ENCODE results near the gene CBX4.

The CBX4 gene

DNA sequence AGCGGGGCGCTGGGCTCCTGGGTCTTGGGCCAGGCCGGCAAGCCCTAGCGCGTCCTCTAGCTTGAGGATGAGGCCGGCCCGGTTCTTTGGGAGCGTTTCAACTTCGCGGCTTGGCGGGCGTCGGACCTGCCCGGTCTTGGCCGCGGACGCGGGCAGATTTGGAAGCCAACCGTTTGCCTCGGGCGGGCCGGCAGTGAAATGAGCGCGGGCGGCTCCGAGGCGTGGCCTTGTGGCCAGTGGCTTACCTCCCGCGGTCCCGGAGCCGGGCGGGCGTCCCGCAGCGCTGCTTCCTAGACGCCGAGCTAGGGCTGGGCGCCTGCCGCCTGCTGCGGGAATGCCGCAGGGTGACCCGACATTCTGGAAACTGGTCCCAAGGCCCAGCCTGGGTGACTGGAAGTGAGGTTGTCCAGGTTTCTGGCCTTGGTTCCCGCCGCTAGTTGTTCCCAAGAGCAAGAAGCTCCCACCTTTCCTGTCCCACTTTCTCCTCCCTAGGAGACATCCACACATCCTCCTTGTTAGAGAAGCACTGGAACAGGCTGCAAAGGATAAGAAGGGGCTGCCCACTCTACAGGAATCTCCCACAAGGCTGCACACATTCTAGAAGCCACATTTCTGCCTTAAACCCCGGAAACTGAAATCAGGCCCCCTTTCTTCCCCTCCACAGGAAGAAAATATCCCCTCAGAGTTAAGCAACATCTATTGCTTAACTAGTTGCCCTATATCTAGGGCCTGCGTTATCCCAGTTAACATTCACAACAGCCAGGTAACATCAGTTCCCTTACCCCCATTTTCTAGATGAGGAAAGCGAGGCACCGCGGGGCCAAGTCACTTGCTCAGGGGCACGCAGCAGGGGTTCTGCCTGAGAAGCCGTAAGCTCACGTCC lies 37.8 kb downstream of the CBX4 start:
- no peak overlapping the region for H3K9ac ChIP-seq (ENCODE audit: low read length)
- no peak overlapping the region for H4K8ac ChIP-seq (ENCODE audit: low read depth, low read length)
- H3K4ac ChIP-seq (ENCODE audit: low read depth, low read length), result no peak overlapping the region
- peak overlapping the region; percentile 16 for H3K18ac ChIP-seq (ENCODE audit: low read length)
- no peak overlapping the region for H2AK5ac ChIP-seq (ENCODE audit: low read length)
- H3K79me2 ChIP-seq (ENCODE audit: control insufficient read depth, insufficient read depth, low read length), result no peaks in the 10 kb centered on the region
- WGBS (ENCODE audit: extremely low coverage, insufficient coverage, low lambda C conversion rate), result no CpG with 5 or more reads among the region's 52 CpGs
- no peak overlapping the region for H2BK5ac ChIP-seq (ENCODE audit: low read length)
- H3K23ac ChIP-seq (ENCODE audit: low read length), result peak overlapping the region; percentile 45
- DNase-seq, result no peak
- no peak overlapping the region for H2BK120ac ChIP-seq (ENCODE audit: low read depth, low read length)
- H3K27me3 ChIP-seq (ENCODE audit: insufficient read depth, low read length, poor library complexity), result peaks cover 86% of the 10 kb centered on the region
- no peak overlapping the region for H2BK15ac ChIP-seq (replicated peaks; ENCODE audit: low read depth)
- no peak overlapping the region for H3K4me3 ChIP-seq (ENCODE audit: low read length)
- H3K36me3 ChIP-seq (ENCODE audit: control insufficient read depth, insufficient read depth, low read length), result no peaks in the 10 kb centered on the region
- H3K4me1 ChIP-seq (ENCODE audit: control insufficient read depth, low read depth, low read length), result peaks cover 2% of the 10 kb centered on the region
- H3K4me2 ChIP-seq (ENCODE audit: low read length), result peak overlapping the region; percentile 46
- no peak overlapping the region for H4K5ac ChIP-seq (ENCODE audit: low read length)
- no peak overlapping the region for H3K27ac ChIP-seq (ENCODE audit: low read depth, low read length)
- peak overlapping the region; percentile 49 for H3K56ac ChIP-seq (ENCODE audit: low read length)
- no peaks in the 10 kb centered on the region for H3K79me1 ChIP-seq (ENCODE audit: low read length)

GRCh38 chr17:79800325-79801155 lies 38.7 kb downstream of the CBX4 start:
- peak overlapping the region; percentile 49 for H3K56ac ChIP-seq (ENCODE audit: low read length)
- H3K4ac ChIP-seq (ENCODE audit: low read depth, low read length), result no peak overlapping the region
- H3K4me3 ChIP-seq (ENCODE audit: low read length), result no peak overlapping the region
- H2BK15ac ChIP-seq (replicated peaks; ENCODE audit: low read depth), result no peak overlapping the region
- WGBS (ENCODE audit: extremely low coverage, insufficient coverage, low lambda C conversion rate), result no CpG with 5 or more reads among the region's 44 CpGs
- H2AK5ac ChIP-seq (ENCODE audit: low read length), result no peak overlapping the region
- no peak overlapping the region for H3K9ac ChIP-seq (ENCODE audit: low read length)
- H4K8ac ChIP-seq (ENCODE audit: low read depth, low read length), result no peak overlapping the region
- no peak overlapping the region for H3K27ac ChIP-seq (ENCODE audit: low read depth, low read length)
- no peak overlapping the region for H4K5ac ChIP-seq (ENCODE audit: low read length)
- DNase-seq, result peak; percentile 79
- H3K79me1 ChIP-seq (ENCODE audit: low read length), result no peaks in the 10 kb centered on the region
- H2BK120ac ChIP-seq (ENCODE audit: low read depth, low read length), result no peak overlapping the region
- peak overlapping the region; percentile 45 for H3K23ac ChIP-seq (ENCODE audit: low read length)
- no peak overlapping the region for H2BK5ac ChIP-seq (ENCODE audit: low read length)
- peak overlapping the region; percentile 16 for H3K18ac ChIP-seq (ENCODE audit: low read length)
- H3K79me2 ChIP-seq (ENCODE audit: control insufficient read depth, insufficient read depth, low read length), result no peaks in the 10 kb centered on the region
- peaks cover 5% of the 10 kb centered on the region for H3K4me1 ChIP-seq (ENCODE audit: control insufficient read depth, low read depth, low read length)
- H3K4me2 ChIP-seq (ENCODE audit: low read length), result peak overlapping the region; percentile 46
- no peaks in the 10 kb centered on the region for H3K36me3 ChIP-seq (ENCODE audit: control insufficient read depth, insufficient read depth, low read length)
- H3K27me3 ChIP-seq (ENCODE audit: insufficient read depth, low read length, poor library complexity), result peaks cover 86% of the 10 kb centered on the region

- no peak overlapping the region for H3K9ac ChIP-seq (ENCODE audit: low read length)
- H2BK5ac ChIP-seq (ENCODE audit: low read length), result no peak overlapping the region
- no peak overlapping the region for H4K5ac ChIP-seq (ENCODE audit: low read length)
- H3K4me2 ChIP-seq (ENCODE audit: low read length), result no peak overlapping the region
- no peak for DNase-seq
- H2BK15ac ChIP-seq (replicated peaks; ENCODE audit: low read depth), result no peak overlapping the region
- no peak overlapping the region for H4K8ac ChIP-seq (ENCODE audit: low read depth, low read length)
- no peaks in the 10 kb centered on the region for H3K79me2 ChIP-seq (ENCODE audit: control insufficient read depth, insufficient read depth, low read length)
- peaks cover 5% of the 10 kb centered on the region for H3K4me1 ChIP-seq (ENCODE audit: control insufficient read depth, low read depth, low read length)
- H3K4ac ChIP-seq (ENCODE audit: low read depth, low read length), result no peak overlapping the region
- no CpG with 5 or more reads among the region's 31 CpGs for WGBS (ENCODE audit: extremely low coverage, insufficient coverage, low lambda C conversion rate)
- no peak overlapping the region for H3K4me3 ChIP-seq (ENCODE audit: low read length)
- H3K18ac ChIP-seq (ENCODE audit: low read length), result no peak overlapping the region
- H3K27me3 ChIP-seq (ENCODE audit: insufficient read depth, low read length, poor library complexity), result peaks cover 85% of the 10 kb centered on the region
- no peaks in the 10 kb centered on the region for H3K79me1 ChIP-seq (ENCODE audit: low read length)
- no peak overlapping the region for H3K56ac ChIP-seq (ENCODE audit: low read length)
- H2AK5ac ChIP-seq (ENCODE audit: low read length), result no peak overlapping the region
- peak overlapping the region; percentile 15 for H3K23ac ChIP-seq (ENCODE audit: low read length)
- no peaks in the 10 kb centered on the region for H3K36me3 ChIP-seq (ENCODE audit: control insufficient read depth, insufficient read depth, low read length)
- H2BK120ac ChIP-seq (ENCODE audit: low read depth, low read length), result no peak overlapping the region
- H3K27ac ChIP-seq (ENCODE audit: low read depth, low read length), result no peak overlapping the region
Observed at GRCh38 chr17:79799538-79800324, 39.5 kb downstream of the CBX4 start.

GRCh38 chr17:79799174-79799537 lies 40.1 kb downstream of the CBX4 start:
- no peak for DNase-seq
- Histone ChIP-seq H3K4me3 (ENCODE audit: low read length) (no peak overlapping the region), H3K27me3 (ENCODE audit: insufficient read depth, low read length, poor library complexity) (peaks cover 85% of the 10 kb centered on the region), H4K8ac (ENCODE audit: low read depth, low read length) (no peak overlapping the region), H3K36me3 (ENCODE audit: control insufficient read depth, insufficient read depth, low read length) (no peaks in the 10 kb centered on the region), H3K4ac (ENCODE audit: low read depth, low read length) (no peak overlapping the region), H2BK120ac (ENCODE audit: low read depth, low read length) (no peak overlapping the region), H3K23ac (ENCODE audit: low read length) (no peak overlapping the region), H2BK15ac (replicated peaks; ENCODE audit: low read depth) (no peak overlapping the region), H3K27ac (ENCODE audit: low read depth, low read length) (no peak overlapping the region), H3K79me2 (ENCODE audit: control insufficient read depth, insufficient read depth, low read length) (no peaks in the 10 kb centered on the region), H4K5ac (ENCODE audit: low read length) (no peak overlapping the region), H3K4me1 (ENCODE audit: control insufficient read depth, low read depth, low read length) (peaks cover 5% of the 10 kb centered on the region), H3K56ac (ENCODE audit: low read length) (no peak overlapping the region), H3K79me1 (ENCODE audit: low read length) (no peaks in the 10 kb centered on the region), H3K4me2 (ENCODE audit: low read length) (no peak overlapping the region), H2BK5ac (ENCODE audit: low read length) (no peak overlapping the region), H3K9ac (ENCODE audit: low read length) (no peak overlapping the region), H3K18ac (ENCODE audit: low read length) (no peak overlapping the region), H2AK5ac (ENCODE audit: low read length) (no peak overlapping the region)
- no CpG with 5 or more reads among the region's 23 CpGs for WGBS (ENCODE audit: extremely low coverage, insufficient coverage, low lambda C conversion rate)

DNA sequence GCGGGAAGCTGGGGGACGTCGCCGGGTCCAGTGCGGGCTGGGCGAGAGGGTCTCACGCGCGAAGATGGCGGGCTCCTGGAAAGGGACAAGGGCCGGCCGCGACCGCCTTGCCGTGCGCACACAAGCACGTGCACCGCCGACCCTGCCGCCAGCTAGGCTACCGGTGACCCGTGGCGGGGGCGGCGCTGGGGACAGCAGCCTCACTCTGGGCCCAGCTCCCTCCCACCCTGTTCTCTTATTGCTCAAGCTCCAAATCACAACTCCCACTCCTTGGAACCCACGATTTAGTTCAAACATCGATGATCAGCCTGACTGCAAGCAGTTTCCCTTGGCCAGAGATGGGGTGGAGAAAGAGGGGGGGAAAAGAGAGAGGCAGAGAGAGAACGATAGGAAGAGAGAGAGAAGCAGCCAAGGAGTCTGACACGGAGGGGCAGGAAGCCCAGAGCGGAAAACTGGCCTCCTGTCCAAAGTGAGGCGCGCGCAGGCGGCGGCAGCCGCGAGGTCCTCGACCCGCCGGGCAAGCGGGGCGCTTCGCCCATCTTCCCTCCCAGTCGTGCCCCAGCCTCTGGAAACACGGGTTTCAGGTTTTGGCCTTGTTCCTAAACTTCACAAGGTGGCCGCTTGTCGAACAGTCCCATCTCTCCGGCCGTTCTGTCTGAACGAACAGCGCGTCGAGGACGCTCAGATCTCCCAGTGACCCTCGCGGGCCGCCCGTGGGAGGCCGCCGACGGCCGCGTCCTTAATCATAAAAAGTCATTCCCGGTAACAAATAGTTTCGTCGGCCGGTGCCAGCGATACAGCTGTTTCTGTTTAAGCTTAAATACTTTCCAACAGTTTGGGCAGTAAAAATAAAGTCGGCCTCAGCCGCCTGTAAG lies 40.7 kb downstream of the CBX4 start:
- H2BK15ac ChIP-seq (replicated peaks; ENCODE audit: low read depth), result no peak overlapping the region
- no peak overlapping the region for H3K18ac ChIP-seq (ENCODE audit: low read length)
- H3K27me3 ChIP-seq (ENCODE audit: insufficient read depth, low read length, poor library complexity), result peaks cover 81% of the 10 kb centered on the region
- no peaks in the 10 kb centered on the region for H3K36me3 ChIP-seq (ENCODE audit: control insufficient read depth, insufficient read depth, low read length)
- peaks cover 8% of the 10 kb centered on the region for H3K4me1 ChIP-seq (ENCODE audit: control insufficient read depth, low read depth, low read length)
- H4K5ac ChIP-seq (ENCODE audit: low read length), result no peak overlapping the region
- H3K4me3 ChIP-seq (ENCODE audit: low read length), result no peak overlapping the region
- H3K4me2 ChIP-seq (ENCODE audit: low read length), result peak overlapping the region; percentile 18
- peak overlapping the region; percentile 45 for H3K23ac ChIP-seq (ENCODE audit: low read length)
- peak overlapping the region; percentile 30 for H3K56ac ChIP-seq (ENCODE audit: low read length)
- H4K8ac ChIP-seq (ENCODE audit: low read depth, low read length), result no peak overlapping the region
- no peak overlapping the region for H3K27ac ChIP-seq (ENCODE audit: low read depth, low read length)
- WGBS (ENCODE audit: extremely low coverage, insufficient coverage, low lambda C conversion rate), result no CpG with 5 or more reads among the region's 70 CpGs
- no peak overlapping the region for H2BK120ac ChIP-seq (ENCODE audit: low read depth, low read length)
- no peak overlapping the region for H2AK5ac ChIP-seq (ENCODE audit: low read length)
- no peaks in the 10 kb centered on the region for H3K79me1 ChIP-seq (ENCODE audit: low read length)
- H3K4ac ChIP-seq (ENCODE audit: low read depth, low read length), result no peak overlapping the region
- no peak overlapping the region for H2BK5ac ChIP-seq (ENCODE audit: low read length)
- H3K9ac ChIP-seq (ENCODE audit: low read length), result no peak overlapping the region
- DNase-seq, result peak; percentile 45
- no peaks in the 10 kb centered on the region for H3K79me2 ChIP-seq (ENCODE audit: control insufficient read depth, insufficient read depth, low read length)
